Thyroid gland (tissue), 4 donors: ENCODE measurements around the gene DVL1. TPM values are rescaled to one million over a fixed set of nuclear protein-coding genes. Genes with fewer than 3 reads are reported as not detected.

ENCODE experiments used
- DNase-seq, 2 donors: peaks; one replicate each; pipeline ENCODE4 v3.0.0-alpha.2; 2019
- H3K27ac ChIP-seq, 3 donors: fragments of 200-600 bp; sonication (generic); 1 replicate in 2 of 3; 2 replicates in 1 of 3; pipeline ENCODE4 v1.5.1; 2016 to 2019; ENCODE audit warnings: mild to moderate bottlenecking in 1 of 3, moderate library complexity in 1 of 3
- H3K27me3 ChIP-seq: fragments of 200-600 bp; sonication (generic); one replicate; pipeline ENCODE4 v1.5.1; 2019
- H3K36me3 ChIP-seq, 2 donors: fragments of 200-600 bp; sonication (generic); one replicate each; pipeline ENCODE4 v1.5.1; 2016 to 2019
- H3K4me1 ChIP-seq, 2 donors: fragments of 200-600 bp; sonication (generic); one replicate each; pipeline ENCODE4 v1.5.1; 2017 to 2019
- H3K4me3 ChIP-seq, 3 donors: fragments of 200-600 bp; sonication (generic); replicated peaks in 1 of 3; 1 replicate in 2 of 3; 2 replicates in 1 of 3; pipeline ENCODE4 v1.5.1; 2016; ENCODE audit warnings: mild to moderate bottlenecking in 1 of 3
- H3K9me3 ChIP-seq: fragments of 200-600 bp; sonication (generic); one replicate; pipeline ENCODE4 v1.5.1; 2017
- POLR2A ChIP-seq, 2 donors: fragments of 450-650 bp; IDR thresholded peaks; one replicate each; pipeline ENCODE4 v1.6.1; 2017; ENCODE audit warnings: antibody characterized with exemption in 2 of 2, mild to moderate bottlenecking in 2 of 2, moderate library complexity in 1 of 2
- WGBS, 2 donors: methylation state at CpG; one replicate each; pipeline ENCODE4 v1.1.5; 2017; 5-methylcytosine and 5-hydroxymethylcytosine counted together
- intact Hi-C: fragments of 100-400 bp; cut with DNase I; formaldehyde crosslinking; loops from one replicate; pipeline ENCODE4 v1.15.1; 2023
- total RNA-seq, 4 donors: library from RNA; depleted of rRNA; stranded (reverse); fragments of >200 nt; gene quantifications; one replicate each; pipeline ENCODE4 v1.2.3, GENCODE V29; 2016
- TF ChIP-seq, protein P1 (sequence below), 6 experiments: fragments of 200-600 bp in 3 of 6; fragments of 450-650 bp in 3 of 6; sonication (generic) in 3 of 6; IDR thresholded peaks; one replicate each; pipeline ENCODE4 v1.5.1; 2016 to 2019; ENCODE audit warnings: antibody characterized with exemption in 6 of 6, mild to moderate bottlenecking in 2 of 6, inconsistent platforms in 1 of 6, moderate library complexity in 1 of 6

DVL1 gene
- total RNA-seq, 4 donors from 2014 or later: 46.6 to 79.4 (median 61.7) TPM

GRCh38 chr1:1335283-1335682 is 13.9 kb downstream of the DVL1 start:
- no peaks in the 10 kb centered on the region for H3K9me3 ChIP-seq
- H3K4me1 ChIP-seq: peaks cover 0 to 8% of the 10 kb centered on the region in 2 donors
- peaks cover 10 to 35% of the 10 kb centered on the region in 2 donors for H3K36me3 ChIP-seq
- H3K4me3 ChIP-seq: no peak overlapping the region
- no peak for DNase-seq
- no peak overlapping the region for H3K27ac ChIP-seq
- intact Hi-C loops: no loop called here
- H3K27me3 ChIP-seq: no peaks in the 10 kb centered on the region
- TF ChIP-seq, protein P1, sequence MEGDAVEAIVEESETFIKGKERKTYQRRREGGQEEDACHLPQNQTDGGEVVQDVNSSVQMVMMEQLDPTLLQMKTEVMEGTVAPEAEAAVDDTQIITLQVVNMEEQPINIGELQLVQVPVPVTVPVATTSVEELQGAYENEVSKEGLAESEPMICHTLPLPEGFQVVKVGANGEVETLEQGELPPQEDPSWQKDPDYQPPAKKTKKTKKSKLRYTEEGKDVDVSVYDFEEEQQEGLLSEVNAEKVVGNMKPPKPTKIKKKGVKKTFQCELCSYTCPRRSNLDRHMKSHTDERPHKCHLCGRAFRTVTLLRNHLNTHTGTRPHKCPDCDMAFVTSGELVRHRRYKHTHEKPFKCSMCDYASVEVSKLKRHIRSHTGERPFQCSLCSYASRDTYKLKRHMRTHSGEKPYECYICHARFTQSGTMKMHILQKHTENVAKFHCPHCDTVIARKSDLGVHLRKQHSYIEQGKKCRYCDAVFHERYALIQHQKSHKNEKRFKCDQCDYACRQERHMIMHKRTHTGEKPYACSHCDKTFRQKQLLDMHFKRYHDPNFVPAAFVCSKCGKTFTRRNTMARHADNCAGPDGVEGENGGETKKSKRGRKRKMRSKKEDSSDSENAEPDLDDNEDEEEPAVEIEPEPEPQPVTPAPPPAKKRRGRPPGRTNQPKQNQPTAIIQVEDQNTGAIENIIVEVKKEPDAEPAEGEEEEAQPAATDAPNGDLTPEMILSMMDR (IDR thresholded peaks at IDR 0.05): no peak
- no peak for TF ChIP-seq POLR2A (IDR thresholded peaks at IDR 0.05)
- 79 to 86% methylated on average over 16 of the region's 16 CpGs for whole genome bisulfite sequencing, 2 donors

DNA sequence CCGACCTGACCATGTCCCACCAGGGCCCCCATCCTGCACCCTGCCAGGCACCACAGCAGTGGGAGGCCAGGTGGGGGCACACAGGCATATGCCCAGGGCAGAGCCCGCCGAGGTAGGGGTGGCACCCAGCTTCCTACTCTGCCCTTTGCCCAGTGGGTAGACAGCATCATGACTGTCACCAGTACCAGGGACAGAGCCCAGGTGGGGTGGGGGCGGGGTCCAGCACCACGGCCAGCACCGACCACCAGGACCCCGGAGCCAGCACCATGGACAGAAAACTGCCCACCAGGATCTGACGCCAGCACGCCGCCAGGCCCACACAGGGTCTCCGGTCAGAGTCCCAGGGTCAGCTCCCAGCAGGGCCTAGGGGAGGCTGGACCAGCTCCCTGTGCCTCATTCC is 14.4 kb downstream of the DVL1 start:
- H3K27ac ChIP-seq: no peak overlapping the region
- H3K4me1 ChIP-seq: peaks cover 0 to 8% of the 10 kb centered on the region in 2 donors
- intact Hi-C loops: no loop called here
- no peaks in the 10 kb centered on the region for H3K27me3 ChIP-seq
- TF ChIP-seq, protein P1 (IDR thresholded peaks at IDR 0.05): no peak
- TF ChIP-seq POLR2A (IDR thresholded peaks at IDR 0.05): no peak
- WGBS, 2 donors: 73 to 81% methylated on average over 7 to 8 of the region's 11 CpGs
- no peak for DNase-seq
- peaks cover 10 to 30% of the 10 kb centered on the region in 2 donors for H3K36me3 ChIP-seq
- no peaks in the 10 kb centered on the region for H3K9me3 ChIP-seq
- H3K4me3 ChIP-seq: no peak overlapping the region

- Histone ChIP-seq H3K36me3 (peaks cover 10 to 19% of the 10 kb centered on the region in 2 donors), H3K4me1 (peaks cover 0 to 8% of the 10 kb centered on the region in 2 donors), H3K4me3 (no peak overlapping the region), H3K27ac (no peak overlapping the region), H3K9me3 (no peaks in the 10 kb centered on the region), H3K27me3 (no peaks in the 10 kb centered on the region)
- no peak for DNase-seq
- TF ChIP-seq, protein P1 (IDR thresholded peaks at IDR 0.05): no peak
- no peak for TF ChIP-seq POLR2A (IDR thresholded peaks at IDR 0.05)
- WGBS, 2 donors: 93 to 96% methylated on average over 14 of the region's 36 CpGs
- intact Hi-C loops: no loop called here
Observed at GRCh38 chr1:1333551-1334241, 15.5 kb downstream of the DVL1 start.

DNA sequence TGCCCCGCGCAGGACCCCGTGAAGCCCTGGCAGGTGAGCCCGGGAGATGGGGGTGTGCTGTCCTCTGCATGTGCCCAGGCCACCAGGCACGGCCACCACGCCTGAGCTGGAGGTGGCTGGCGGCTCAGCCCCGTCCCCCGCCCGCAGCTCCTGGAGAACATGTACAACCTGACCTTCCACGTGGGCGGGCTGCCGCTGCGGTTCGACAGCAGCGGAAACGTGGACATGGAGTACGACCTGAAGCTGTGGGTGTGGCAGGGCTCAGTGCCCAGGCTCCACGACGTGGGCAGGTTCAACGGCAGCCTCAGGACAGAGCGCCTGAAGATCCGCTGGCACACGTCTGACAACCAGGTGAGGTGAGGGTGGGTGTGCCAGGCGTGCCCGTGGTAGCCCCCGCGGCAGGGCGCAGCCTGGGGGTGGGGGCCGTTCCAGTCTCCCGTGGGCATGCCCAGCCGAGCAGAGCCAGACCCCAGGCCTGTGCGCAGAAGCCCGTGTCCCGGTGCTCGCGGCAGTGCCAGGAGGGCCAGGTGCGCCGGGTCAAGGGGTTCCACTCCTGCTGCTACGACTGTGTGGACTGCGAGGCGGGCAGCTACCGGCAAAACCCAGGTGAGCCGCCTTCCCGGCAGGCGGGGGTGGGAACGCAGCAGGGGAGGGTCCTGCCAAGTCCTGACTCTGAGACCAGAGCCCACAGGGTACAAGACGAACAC is 16.3 kb downstream of the DVL1 start:
- H3K27ac ChIP-seq: no peak overlapping the region
- peaks cover 5 to 15% of the 10 kb centered on the region in 2 donors for H3K36me3 ChIP-seq
- TF ChIP-seq, protein P1 (IDR thresholded peaks at IDR 0.05): no peak
- TF ChIP-seq POLR2A (IDR thresholded peaks at IDR 0.05): no peak
- peaks cover 0 to 8% of the 10 kb centered on the region in 2 donors for H3K4me1 ChIP-seq
- WGBS, 2 donors: 78 to 88% methylated on average over 1 to 24 of the region's 48 CpGs
- no peaks in the 10 kb centered on the region for H3K27me3 ChIP-seq
- H3K9me3 ChIP-seq: no peaks in the 10 kb centered on the region
- no peak overlapping the region for H3K4me3 ChIP-seq
- no peak for DNase-seq
- intact Hi-C loops: no loop called here
